Measurements from ENCODE around the gene RPS10. TPM values are rescaled to one million over a fixed set of nuclear protein-coding genes. Genes with fewer than 3 reads are reported as not detected.

Gene RPS10
- total and polyA plus RNA-seq, 2 experiments from 2014 or later, result 1,755 to 2,175 TPM

DNA sequence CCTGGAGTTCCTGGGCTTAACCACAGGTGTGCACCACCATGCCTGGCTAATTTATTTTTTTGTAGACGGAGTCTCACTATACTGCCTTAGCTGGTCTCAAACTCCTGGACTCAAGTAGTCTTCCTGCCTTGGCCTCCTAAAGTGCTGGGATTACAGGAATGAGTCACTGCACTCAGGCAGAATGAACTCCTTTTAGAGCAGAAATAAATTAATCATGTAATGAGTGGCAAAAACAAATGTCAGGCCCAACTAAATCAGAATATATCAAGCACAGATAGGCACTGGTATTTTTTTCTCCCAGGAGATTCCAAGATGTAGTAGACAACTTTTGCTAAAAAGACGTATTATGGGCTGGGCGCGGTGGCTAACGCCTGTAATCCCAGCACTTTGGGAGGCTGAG, 2.6 kb downstream of the RPS10 start:
- peaks cover 14% of the 10 kb centered on the region for H3K27me3 Mint-ChIP-seq (ENCODE audit: insufficient read depth, low read depth, poor library complexity)
- peak overlapping the region; percentile 99; the same call in 1 of the 2 replicates for H3K4me3 ChIP-seq
- ATAC-seq (no peak), DNase-seq (ENCODE audit: low spot score) (no peak)
- no peak overlapping the region for H2AFZ ChIP-seq
- H3K36me3 ChIP-seq (ENCODE audit: insufficient read depth), result peaks cover 67% of the 10 kb centered on the region
- peaks cover 53% of the 10 kb centered on the region for H4K20me1 ChIP-seq (replicated peaks; ENCODE audit: insufficient read depth)
- no peaks in the 10 kb centered on the region for H3K9me2 ChIP-seq (ENCODE audit: insufficient read depth)
- peaks cover 16% of the 10 kb centered on the region for H3K4me1 ChIP-seq (ENCODE audit: insufficient read depth)
- TF ChIP-seq EZH2 (IDR thresholded peaks at IDR 0.05; ENCODE audit: low read depth, unreplicated experiment), result no peak
- TF ChIP-seq, protein P1, sequence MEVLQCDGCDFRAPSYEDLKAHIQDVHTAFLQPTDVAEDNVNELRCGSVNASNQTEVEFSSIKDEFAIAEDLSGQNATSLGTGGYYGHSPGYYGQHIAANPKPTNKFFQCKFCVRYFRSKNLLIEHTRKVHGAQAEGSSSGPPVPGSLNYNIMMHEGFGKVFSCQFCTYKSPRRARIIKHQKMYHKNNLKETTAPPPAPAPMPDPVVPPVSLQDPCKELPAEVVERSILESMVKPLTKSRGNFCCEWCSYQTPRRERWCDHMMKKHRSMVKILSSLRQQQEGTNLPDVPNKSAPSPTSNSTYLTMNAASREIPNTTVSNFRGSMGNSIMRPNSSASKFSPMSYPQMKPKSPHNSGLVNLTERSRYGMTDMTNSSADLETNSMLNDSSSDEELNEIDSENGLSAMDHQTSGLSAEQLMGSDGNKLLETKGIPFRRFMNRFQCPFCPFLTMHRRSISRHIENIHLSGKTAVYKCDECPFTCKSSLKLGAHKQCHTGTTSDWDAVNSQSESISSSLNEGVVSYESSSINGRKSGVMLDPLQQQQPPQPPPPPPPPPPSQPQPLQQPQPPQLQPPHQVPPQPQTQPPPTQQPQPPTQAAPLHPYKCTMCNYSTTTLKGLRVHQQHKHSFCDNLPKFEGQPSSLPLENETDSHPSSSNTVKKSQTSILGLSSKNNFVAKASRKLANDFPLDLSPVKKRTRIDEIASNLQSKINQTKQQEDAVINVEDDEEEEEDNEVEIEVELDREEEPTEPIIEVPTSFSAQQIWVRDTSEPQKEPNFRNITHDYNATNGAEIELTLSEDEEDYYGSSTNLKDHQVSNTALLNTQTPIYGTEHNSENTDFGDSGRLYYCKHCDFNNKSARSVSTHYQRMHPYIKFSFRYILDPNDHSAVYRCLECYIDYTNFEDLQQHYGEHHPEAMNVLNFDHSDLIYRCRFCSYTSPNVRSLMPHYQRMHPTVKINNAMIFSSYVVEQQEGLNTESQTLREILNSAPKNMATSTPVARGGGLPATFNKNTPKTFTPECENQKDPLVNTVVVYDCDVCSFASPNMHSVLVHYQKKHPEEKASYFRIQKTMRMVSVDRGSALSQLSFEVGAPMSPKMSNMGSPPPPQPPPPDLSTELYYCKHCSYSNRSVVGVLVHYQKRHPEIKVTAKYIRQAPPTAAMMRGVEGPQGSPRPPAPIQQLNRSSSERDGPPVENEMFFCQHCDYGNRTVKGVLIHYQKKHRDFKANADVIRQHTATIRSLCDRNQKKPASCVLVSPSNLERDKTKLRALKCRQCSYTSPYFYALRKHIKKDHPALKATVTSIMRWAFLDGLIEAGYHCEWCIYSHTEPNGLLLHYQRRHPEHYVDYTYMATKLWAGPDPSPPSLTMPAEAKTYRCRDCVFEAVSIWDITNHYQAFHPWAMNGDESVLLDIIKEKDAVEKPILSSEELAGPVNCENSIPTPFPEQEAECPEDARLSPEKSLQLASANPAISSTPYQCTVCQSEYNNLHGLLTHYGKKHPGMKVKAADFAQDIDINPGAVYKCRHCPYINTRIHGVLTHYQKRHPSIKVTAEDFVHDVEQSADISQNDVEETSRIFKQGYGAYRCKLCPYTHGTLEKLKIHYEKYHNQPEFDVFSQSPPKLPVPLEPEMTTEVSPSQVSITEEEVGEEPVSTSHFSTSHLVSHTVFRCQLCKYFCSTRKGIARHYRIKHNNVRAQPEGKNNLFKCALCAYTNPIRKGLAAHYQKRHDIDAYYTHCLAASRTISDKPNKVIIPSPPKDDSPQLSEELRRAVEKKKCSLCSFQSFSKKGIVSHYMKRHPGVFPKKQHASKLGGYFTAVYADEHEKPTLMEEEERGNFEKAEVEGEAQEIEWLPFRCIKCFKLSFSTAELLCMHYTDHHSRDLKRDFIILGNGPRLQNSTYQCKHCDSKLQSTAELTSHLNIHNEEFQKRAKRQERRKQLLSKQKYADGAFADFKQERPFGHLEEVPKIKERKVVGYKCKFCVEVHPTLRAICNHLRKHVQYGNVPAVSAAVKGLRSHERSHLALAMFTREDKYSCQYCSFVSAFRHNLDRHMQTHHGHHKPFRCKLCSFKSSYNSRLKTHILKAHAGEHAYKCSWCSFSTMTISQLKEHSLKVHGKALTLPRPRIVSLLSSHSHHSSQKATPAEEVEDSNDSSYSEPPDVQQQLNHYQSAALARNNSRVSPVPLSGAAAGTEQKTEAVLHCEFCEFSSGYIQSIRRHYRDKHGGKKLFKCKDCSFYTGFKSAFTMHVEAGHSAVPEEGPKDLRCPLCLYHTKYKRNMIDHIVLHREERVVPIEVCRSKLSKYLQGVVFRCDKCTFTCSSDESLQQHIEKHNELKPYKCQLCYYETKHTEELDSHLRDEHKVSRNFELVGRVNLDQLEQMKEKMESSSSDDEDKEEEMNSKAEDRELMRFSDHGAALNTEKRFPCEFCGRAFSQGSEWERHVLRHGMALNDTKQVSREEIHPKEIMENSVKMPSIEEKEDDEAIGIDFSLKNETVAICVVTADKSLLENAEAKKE (CRISPR knock-in tag; IDR thresholded peaks at IDR 0.05), result no peak
- TF ChIP-seq STAT1 (IDR thresholded peaks at IDR 0.05; ENCODE audit: unreplicated experiment), result no peak
- TF ChIP-seq, protein P2, sequence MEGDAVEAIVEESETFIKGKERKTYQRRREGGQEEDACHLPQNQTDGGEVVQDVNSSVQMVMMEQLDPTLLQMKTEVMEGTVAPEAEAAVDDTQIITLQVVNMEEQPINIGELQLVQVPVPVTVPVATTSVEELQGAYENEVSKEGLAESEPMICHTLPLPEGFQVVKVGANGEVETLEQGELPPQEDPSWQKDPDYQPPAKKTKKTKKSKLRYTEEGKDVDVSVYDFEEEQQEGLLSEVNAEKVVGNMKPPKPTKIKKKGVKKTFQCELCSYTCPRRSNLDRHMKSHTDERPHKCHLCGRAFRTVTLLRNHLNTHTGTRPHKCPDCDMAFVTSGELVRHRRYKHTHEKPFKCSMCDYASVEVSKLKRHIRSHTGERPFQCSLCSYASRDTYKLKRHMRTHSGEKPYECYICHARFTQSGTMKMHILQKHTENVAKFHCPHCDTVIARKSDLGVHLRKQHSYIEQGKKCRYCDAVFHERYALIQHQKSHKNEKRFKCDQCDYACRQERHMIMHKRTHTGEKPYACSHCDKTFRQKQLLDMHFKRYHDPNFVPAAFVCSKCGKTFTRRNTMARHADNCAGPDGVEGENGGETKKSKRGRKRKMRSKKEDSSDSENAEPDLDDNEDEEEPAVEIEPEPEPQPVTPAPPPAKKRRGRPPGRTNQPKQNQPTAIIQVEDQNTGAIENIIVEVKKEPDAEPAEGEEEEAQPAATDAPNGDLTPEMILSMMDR (conservative IDR thresholded peaks at IDR 0.05; ENCODE audit: low read depth in 2 of 2), result no peak
- TF ChIP-seq JUNB (IDR thresholded peaks at IDR 0.05; ENCODE audit: unreplicated experiment), result no peak
- TF ChIP-seq ETS1 (IDR thresholded peaks at IDR 0.05), result no peak
- no peak for TF ChIP-seq ZNF114 (CRISPR knock-in tag; IDR thresholded peaks at IDR 0.05)
- TF ChIP-seq, protein P3, sequence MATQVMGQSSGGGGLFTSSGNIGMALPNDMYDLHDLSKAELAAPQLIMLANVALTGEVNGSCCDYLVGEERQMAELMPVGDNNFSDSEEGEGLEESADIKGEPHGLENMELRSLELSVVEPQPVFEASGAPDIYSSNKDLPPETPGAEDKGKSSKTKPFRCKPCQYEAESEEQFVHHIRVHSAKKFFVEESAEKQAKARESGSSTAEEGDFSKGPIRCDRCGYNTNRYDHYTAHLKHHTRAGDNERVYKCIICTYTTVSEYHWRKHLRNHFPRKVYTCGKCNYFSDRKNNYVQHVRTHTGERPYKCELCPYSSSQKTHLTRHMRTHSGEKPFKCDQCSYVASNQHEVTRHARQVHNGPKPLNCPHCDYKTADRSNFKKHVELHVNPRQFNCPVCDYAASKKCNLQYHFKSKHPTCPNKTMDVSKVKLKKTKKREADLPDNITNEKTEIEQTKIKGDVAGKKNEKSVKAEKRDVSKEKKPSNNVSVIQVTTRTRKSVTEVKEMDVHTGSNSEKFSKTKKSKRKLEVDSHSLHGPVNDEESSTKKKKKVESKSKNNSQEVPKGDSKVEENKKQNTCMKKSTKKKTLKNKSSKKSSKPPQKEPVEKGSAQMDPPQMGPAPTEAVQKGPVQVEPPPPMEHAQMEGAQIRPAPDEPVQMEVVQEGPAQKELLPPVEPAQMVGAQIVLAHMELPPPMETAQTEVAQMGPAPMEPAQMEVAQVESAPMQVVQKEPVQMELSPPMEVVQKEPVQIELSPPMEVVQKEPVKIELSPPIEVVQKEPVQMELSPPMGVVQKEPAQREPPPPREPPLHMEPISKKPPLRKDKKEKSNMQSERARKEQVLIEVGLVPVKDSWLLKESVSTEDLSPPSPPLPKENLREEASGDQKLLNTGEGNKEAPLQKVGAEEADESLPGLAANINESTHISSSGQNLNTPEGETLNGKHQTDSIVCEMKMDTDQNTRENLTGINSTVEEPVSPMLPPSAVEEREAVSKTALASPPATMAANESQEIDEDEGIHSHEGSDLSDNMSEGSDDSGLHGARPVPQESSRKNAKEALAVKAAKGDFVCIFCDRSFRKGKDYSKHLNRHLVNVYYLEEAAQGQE (IDR thresholded peaks at IDR 0.05; ENCODE audit: unreplicated experiment), result no peak
- TF ChIP-seq POLR2AphosphoS5 (IDR thresholded peaks at IDR 0.05; ENCODE audit: low read depth), result no peak
- TF ChIP-seq ZNF331 (CRISPR knock-in tag; IDR thresholded peaks at IDR 0.05; ENCODE audit: low read depth), result no peak
- no peak for TF ChIP-seq EZH2phosphoT487 (IDR thresholded peaks at IDR 0.05; ENCODE audit: unreplicated experiment)
- no peak for TF ChIP-seq NANOG (IDR thresholded peaks at IDR 0.05; ENCODE audit: borderline replicate concordance)
- H3K27me3 ChIP-seq (ENCODE audit: insufficient read depth), result no peaks in the 10 kb centered on the region
- peak overlapping the region; percentile 76; the same call in 1 of the 2 replicates for H3K27ac Mint-ChIP-seq
- no peaks in the 10 kb centered on the region for H3K9me3 Mint-ChIP-seq
- peaks cover 76% of the 10 kb centered on the region for H3K36me3 Mint-ChIP-seq (ENCODE audit: low read depth)
- peaks cover 30% of the 10 kb centered on the region for H3K4me1 Mint-ChIP-seq
- peak overlapping the region; percentile 95 for H3K27ac ChIP-seq (ENCODE audit: low read depth)
- peak overlapping the region; percentile 99 for H3K4me3 Mint-ChIP-seq
- peak overlapping the region; percentile 99; the same call in 1 of the 2 replicates for H3K4me2 ChIP-seq
- H3F3A ChIP-seq (replicated peaks; ENCODE audit: low read depth), result peaks cover 66% of the 10 kb centered on the region
- H3K79me2 ChIP-seq (replicated peaks; ENCODE audit: insufficient read depth), result peaks cover 65% of the 10 kb centered on the region

All from GM23338 (cell line).